K562 (cell line): Measurements from ENCODE around the gene ODF2. TPM values are rescaled to one million over a fixed set of nuclear protein-coding genes. Genes with fewer than 3 reads are reported as not detected.

Experiments used
- ATF1 ChIP-seq, 2 experiments: fragments of 450-650 bp in 1 of 2; IDR thresholded peaks; 2 replicates each; pipeline ENCODE4 v1.6.1; 2016; ENCODE audit warnings: missing compliant biosample characterization in 1 of 2, missing genetic modification characterization in 1 of 2
- C11orf30 ChIP-seq: fragments of 450-650 bp; IDR thresholded peaks from 2 replicates; pipeline ENCODE4 v1.6.1; 2016; ENCODE audit warnings: low read depth, mild to moderate bottlenecking
- CHD4 ChIP-seq: fragments of 200-600 bp; sonication (generic); IDR thresholded peaks from 3 replicates; pipeline ENCODE4 v1.6.1; 2012; ENCODE audit warnings: low read depth, mild to moderate bottlenecking, mixed read lengths, low read length, inconsistent platforms; ENCODE audit not compliant: insufficient read depth, insufficient replicate concordance, poor library complexity, severe bottlenecking
- CTBP1 ChIP-seq: fragments of 450-650 bp; IDR thresholded peaks from 2 replicates; pipeline ENCODE4 v1.6.1; 2016; ENCODE audit warnings: borderline replicate concordance
- FIP1L1 ChIP-seq: fragments of 200-400 bp; formaldehyde crosslinking; IDR thresholded peaks from 2 replicates; pipeline ENCODE4 v1.6.1; 2018; ENCODE audit warnings: mild to moderate bottlenecking, low read depth, low read length; ENCODE audit not compliant: poor library complexity, severe bottlenecking
- MYC ChIP-seq, 2 experiments: fragments of 250-450 bp in 1 of 2; sonication (Bioruptor Pico) in 1 of 2; IDR thresholded peaks; 2 replicates each; pipeline versions ENCODE4 v1.5.1 to v1.6.1; 2012 to 2021; ENCODE audit warnings: low read depth in 2 of 2, borderline replicate concordance in 1 of 2, improper control_type of control experiment in 1 of 2, low read length in 1 of 2, mild to moderate bottlenecking in 1 of 2, moderate library complexity in 1 of 2
- RBBP5 ChIP-seq: fragments of 200-600 bp; sonication (generic); IDR thresholded peaks from 2 replicates; pipeline ENCODE4 v1.6.1; 2012; ENCODE audit warnings: borderline replicate concordance, mild to moderate bottlenecking, low read length, control low read depth, inconsistent platforms; ENCODE audit not compliant: insufficient read depth, poor library complexity, severe bottlenecking
- TAF1 ChIP-seq: IDR thresholded peaks from 2 replicates; pipeline ENCODE4 v1.6.1; 2011; ENCODE audit warnings: mild to moderate bottlenecking, low read length, moderate library complexity; ENCODE audit not compliant: insufficient read depth, control insufficient read depth, severe bottlenecking; ENCODE audit errors: extremely low read depth
- TOE1 ChIP-seq, 2 experiments: fragments of 450-650 bp in 1 of 2; sonication (generic) in 1 of 2; formaldehyde crosslinking in 1 of 2; IDR thresholded peaks; 2 replicates each; pipeline versions ENCODE4 v1.7.1 to v1.8.0; 2016 to 2022; ENCODE audit warnings: borderline replicate concordance in 2 of 2, mild to moderate bottlenecking in 2 of 2, antibody characterized with exemption in 1 of 2, inconsistent platforms in 1 of 2, low read depth in 1 of 2, missing genetic modification reagents in 1 of 2, moderate library complexity in 1 of 2
- U2AF1 ChIP-seq: fragments of 200-400 bp; formaldehyde crosslinking; optimal IDR thresholded peaks from 2 replicates; pipeline ENCODE3; 2017; ENCODE audit warnings: mild to moderate bottlenecking, low read depth, low read length, moderate library complexity
- ZNF239 ChIP-seq: fragments of 250-450 bp; sonication (Bioruptor Pico); IDR thresholded peaks from 2 replicates; pipeline ENCODE4 v1.4.0; 2020; ENCODE audit warnings: mild to moderate bottlenecking
- ZNF830 ChIP-seq: fragments of 250-450 bp; sonication (Bioruptor Pico); IDR thresholded peaks from 2 replicates; pipeline ENCODE4 v1.5.0; 2021; ENCODE audit warnings: mild to moderate bottlenecking
- polyA plus RNA-seq, 8 experiments: library from polyadenylated mRNA; depleted of rRNA in 4 of 8; stranded (reverse) in 5 of 8; unstranded in 3 of 8; fragments of >200 nt; fragmentation: Nextera tagmentation in 2 of 8; fragmentation: Illumina TruSeq in 1 of 8; extraction: Ambion mirVana in 2 of 8; extraction: Trizol in 1 of 8; gene quantifications; 2 replicates each; pipeline versions ENCODE4 v1.2.1 to v1.2.3, GENCODE V29; 2011 to 2014; ENCODE audit warnings: inconsistent platforms in 1 of 8, missing spikeins in 1 of 8
- total RNA-seq, 7 experiments: library from RNA; depleted of rRNA in 6 of 7; stranded (reverse); fragments of >200 nt in 6 of 7; fragmentation: Illumina TruSeq in 2 of 7; extraction: Trizol in 2 of 7; gene quantifications; 2 replicates each; pipeline versions ENCODE4 v1.2.1 to v1.2.3, GENCODE V29; 2011 to 2021; ENCODE audit warnings: low replicate concordance in 1 of 7
- TF ChIP-seq, protein P1 (sequence below): fragments of 450-650 bp; IDR thresholded peaks from 2 replicates; pipeline ENCODE4 v1.6.1; 2018; ENCODE audit not compliant: partially characterized antibody
- TF ChIP-seq, protein P2 (sequence below): fragments of 450-650 bp; IDR thresholded peaks from 2 replicates; pipeline ENCODE4 v1.6.1; 2016; ENCODE audit warnings: borderline replicate concordance
- TF ChIP-seq, protein P3 (sequence below): IDR thresholded peaks from 2 replicates; pipeline ENCODE4 v1.6.1; 2011; ENCODE audit warnings: borderline replicate concordance, low read depth, mild to moderate bottlenecking, moderate library complexity, low read length; ENCODE audit not compliant: insufficient read depth, poor library complexity, severe bottlenecking
- TF ChIP-seq, protein P4 (sequence below): sonication (generic); formaldehyde crosslinking; IDR thresholded peaks from 2 replicates; pipeline ENCODE4 v1.5.0; 2020; ENCODE audit warnings: missing genetic modification reagents

Gene ODF2
- total and polyA plus RNA-seq, 9 of the 15 experiments (the other 6 are each of a cell fraction or from before 2014, with no cell fraction given), result 16.5 to 83.2 (median 69.7) TPM

DNA sequence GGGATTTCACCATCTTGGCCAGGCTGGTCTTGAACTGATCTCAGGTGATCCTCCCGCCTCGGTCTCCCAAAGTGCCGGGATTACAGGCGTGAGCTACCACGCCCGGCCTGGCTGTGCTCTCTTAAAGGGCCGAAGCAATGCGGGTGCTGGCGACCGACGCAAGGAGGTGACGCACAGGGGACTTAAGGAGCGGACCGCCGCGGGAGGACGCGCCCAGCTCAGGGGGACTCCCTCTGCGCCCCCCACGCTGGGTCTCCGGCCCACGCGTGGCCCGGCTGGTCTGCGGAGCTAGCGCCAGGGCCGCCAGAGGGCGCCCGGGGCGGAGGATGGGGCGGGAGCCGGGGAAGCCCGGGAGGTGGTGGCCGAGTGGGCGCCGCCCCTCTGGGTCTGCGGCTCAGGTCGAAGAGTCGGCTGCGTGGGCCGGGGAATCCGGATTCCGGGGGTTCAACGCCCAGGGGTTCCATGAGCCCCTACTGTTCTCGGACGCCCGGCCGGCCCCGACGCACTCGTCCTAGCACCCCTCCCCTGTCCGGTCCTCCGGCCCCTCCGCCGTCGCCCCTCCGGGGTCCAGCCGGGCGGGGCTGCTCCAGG lies 35.7 kb upstream of the ODF2 start (continued):
- TF ChIP-seq, protein P1, sequence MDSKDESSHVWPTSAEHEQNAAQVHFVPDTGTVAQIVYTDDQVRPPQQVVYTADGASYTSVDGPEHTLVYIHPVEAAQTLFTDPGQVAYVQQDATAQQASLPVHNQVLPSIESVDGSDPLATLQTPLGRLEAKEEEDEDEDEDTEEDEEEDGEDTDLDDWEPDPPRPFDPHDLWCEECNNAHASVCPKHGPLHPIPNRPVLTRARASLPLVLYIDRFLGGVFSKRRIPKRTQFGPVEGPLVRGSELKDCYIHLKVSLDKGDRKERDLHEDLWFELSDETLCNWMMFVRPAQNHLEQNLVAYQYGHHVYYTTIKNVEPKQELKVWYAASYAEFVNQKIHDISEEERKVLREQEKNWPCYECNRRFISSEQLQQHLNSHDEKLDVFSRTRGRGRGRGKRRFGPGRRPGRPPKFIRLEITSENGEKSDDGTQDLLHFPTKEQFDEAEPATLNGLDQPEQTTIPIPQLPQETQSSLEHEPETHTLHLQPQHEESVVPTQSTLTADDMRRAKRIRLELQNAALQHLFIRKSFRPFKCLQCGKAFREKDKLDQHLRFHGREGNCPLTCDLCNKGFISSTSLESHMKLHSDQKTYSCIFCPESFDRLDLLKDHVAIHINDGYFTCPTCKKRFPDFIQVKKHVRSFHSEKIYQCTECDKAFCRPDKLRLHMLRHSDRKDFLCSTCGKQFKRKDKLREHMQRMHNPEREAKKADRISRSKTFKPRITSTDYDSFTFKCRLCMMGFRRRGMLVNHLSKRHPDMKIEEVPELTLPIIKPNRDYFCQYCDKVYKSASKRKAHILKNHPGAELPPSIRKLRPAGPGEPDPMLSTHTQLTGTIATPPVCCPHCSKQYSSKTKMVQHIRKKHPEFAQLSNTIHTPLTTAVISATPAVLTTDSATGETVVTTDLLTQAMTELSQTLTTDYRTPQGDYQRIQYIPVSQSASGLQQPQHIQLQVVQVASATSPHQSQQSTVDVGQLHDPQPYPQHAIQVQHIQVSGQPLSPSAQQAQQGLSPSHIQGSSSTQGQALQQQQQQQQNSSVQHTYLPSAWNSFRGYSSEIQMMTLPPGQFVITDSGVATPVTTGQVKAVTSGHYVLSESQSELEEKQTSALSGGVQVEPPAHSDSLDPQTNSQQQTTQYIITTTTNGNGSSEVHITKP, result peak; percentile 91
- TF ChIP-seq, protein P2, sequence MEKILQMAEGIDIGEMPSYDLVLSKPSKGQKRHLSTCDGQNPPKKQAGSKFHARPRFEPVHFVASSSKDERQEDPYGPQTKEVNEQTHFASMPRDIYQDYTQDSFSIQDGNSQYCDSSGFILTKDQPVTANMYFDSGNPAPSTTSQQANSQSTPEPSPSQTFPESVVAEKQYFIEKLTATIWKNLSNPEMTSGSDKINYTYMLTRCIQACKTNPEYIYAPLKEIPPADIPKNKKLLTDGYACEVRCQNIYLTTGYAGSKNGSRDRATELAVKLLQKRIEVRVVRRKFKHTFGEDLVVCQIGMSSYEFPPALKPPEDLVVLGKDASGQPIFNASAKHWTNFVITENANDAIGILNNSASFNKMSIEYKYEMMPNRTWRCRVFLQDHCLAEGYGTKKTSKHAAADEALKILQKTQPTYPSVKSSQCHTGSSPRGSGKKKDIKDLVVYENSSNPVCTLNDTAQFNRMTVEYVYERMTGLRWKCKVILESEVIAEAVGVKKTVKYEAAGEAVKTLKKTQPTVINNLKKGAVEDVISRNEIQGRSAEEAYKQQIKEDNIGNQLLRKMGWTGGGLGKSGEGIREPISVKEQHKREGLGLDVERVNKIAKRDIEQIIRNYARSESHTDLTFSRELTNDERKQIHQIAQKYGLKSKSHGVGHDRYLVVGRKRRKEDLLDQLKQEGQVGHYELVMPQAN, result peak; percentile 37; the same call in 1 of the 2 replicates
- TF ChIP-seq RBBP5 (peak; percentile 40), C11orf30 (no peak), ZNF239 (no peak), ATF1 (CRISPR knock-in tag; IDR thresholded peaks at IDR 0.05) (no peak), ATF1 (tag; IDR thresholded peaks at IDR 0.05) (peak; percentile 54), CHD4 (peak; percentile 57), TOE1 (IDR thresholded peaks at IDR 0.05; ENCODE audit: borderline replicate concordance) (peak; percentile 14; the same call in 1 of the 2 replicates), TOE1 (CRISPR knock-in tag; IDR thresholded peaks at IDR 0.05; ENCODE audit: borderline replicate concordance, low read depth) (no peak), ZNF830 (CRISPR knock-in tag) (no peak), MYC (IDR thresholded peaks at IDR 0.05; ENCODE audit: low read depth, low read length) (peak; percentile 85), MYC (CRISPR knock-in tag; IDR thresholded peaks at IDR 0.05; ENCODE audit: borderline replicate concordance, low read depth) (no peak), FIP1L1 (peak; percentile 86), TAF1 (peak; percentile 59), CTBP1 (peak; percentile 82; the same call in 1 of the 2 replicates), U2AF1 (peak; percentile 82)
- TF ChIP-seq, protein P3, sequence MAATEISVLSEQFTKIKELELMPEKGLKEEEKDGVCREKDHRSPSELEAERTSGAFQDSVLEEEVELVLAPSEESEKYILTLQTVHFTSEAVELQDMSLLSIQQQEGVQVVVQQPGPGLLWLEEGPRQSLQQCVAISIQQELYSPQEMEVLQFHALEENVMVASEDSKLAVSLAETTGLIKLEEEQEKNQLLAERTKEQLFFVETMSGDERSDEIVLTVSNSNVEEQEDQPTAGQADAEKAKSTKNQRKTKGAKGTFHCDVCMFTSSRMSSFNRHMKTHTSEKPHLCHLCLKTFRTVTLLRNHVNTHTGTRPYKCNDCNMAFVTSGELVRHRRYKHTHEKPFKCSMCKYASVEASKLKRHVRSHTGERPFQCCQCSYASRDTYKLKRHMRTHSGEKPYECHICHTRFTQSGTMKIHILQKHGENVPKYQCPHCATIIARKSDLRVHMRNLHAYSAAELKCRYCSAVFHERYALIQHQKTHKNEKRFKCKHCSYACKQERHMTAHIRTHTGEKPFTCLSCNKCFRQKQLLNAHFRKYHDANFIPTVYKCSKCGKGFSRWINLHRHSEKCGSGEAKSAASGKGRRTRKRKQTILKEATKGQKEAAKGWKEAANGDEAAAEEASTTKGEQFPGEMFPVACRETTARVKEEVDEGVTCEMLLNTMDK, result peak; percentile 99
- TF ChIP-seq, protein P4, sequence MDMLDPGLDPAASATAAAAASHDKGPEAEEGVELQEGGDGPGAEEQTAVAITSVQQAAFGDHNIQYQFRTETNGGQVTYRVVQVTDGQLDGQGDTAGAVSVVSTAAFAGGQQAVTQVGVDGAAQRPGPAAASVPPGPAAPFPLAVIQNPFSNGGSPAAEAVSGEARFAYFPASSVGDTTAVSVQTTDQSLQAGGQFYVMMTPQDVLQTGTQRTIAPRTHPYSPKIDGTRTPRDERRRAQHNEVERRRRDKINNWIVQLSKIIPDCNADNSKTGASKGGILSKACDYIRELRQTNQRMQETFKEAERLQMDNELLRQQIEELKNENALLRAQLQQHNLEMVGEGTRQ, result no peak
